ENCODE measurements around the gene FHL1.

DNA sequence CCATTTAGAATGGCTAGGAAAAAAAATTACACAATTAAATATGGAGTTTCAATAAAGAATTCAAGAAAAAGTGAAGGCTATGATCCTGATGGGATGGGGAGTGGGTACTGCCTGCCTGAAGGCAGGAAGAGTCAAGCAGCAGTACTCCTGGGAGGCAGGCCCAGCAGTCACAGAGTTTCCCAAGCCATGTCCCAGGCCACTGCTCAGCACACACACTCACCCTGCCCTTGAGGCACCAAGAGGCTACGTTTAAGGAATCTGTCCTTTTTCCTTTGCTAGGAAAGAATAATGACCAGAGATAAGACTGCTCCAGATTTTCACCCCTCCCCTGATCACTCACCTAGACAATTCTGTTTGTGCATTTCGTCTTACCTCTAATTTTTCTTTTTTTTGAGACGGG is 73.6 kb downstream of the FHL1 start:
- no peak for TF ChIP-seq EZH2 (IDR thresholded peaks at IDR 0.05; ENCODE audit: borderline replicate concordance, low read depth, low read length, severe bottlenecking)
- no peak for TF ChIP-seq POLR2A (IDR thresholded peaks at IDR 0.05; ENCODE audit: low read depth, low read length)
- TF ChIP-seq, protein P1, sequence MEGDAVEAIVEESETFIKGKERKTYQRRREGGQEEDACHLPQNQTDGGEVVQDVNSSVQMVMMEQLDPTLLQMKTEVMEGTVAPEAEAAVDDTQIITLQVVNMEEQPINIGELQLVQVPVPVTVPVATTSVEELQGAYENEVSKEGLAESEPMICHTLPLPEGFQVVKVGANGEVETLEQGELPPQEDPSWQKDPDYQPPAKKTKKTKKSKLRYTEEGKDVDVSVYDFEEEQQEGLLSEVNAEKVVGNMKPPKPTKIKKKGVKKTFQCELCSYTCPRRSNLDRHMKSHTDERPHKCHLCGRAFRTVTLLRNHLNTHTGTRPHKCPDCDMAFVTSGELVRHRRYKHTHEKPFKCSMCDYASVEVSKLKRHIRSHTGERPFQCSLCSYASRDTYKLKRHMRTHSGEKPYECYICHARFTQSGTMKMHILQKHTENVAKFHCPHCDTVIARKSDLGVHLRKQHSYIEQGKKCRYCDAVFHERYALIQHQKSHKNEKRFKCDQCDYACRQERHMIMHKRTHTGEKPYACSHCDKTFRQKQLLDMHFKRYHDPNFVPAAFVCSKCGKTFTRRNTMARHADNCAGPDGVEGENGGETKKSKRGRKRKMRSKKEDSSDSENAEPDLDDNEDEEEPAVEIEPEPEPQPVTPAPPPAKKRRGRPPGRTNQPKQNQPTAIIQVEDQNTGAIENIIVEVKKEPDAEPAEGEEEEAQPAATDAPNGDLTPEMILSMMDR (IDR thresholded peaks at IDR 0.05; ENCODE audit: extremely low read depth in 1 of 2, insufficient read depth in 1 of 2, low read depth in 1 of 2, low read length in 2 of 2) = no peak
- TF ChIP-seq POLR2AphosphoS5 (IDR thresholded peaks at IDR 0.05; ENCODE audit: insufficient read depth, low read depth, low read length) = no peak
- TF ChIP-seq FOS (IDR thresholded peaks at IDR 0.05; ENCODE audit: borderline replicate concordance, insufficient read depth, low read length) = no peak
